ENCODE data around the gene FOXJ3. TPM values are rescaled to one million over a fixed set of nuclear protein-coding genes. Genes with fewer than 3 reads are reported as not detected.

FOXJ3 gene
- total RNA-seq, 1 experiment from 2014 or later = 42.2 TPM

- POLR2A ChIA-PET = interaction anchor here (1.1 kb wide), 1 partner anchor 10 kb away, joined by 8 read pairs; no protein-coding TSS in a partner anchor
- no TSS peak for BruUV-seq (replicated peaks)
- H3K9me3 Mint-ChIP-seq (ENCODE audit: unreplicated experiment) = peaks cover 17% of the 10 kb centered on the region
- H3K4me1 Mint-ChIP-seq (ENCODE audit: insufficient read depth, unreplicated experiment) = peaks cover 17% of the 10 kb centered on the region
- no peak for TF ChIP-seq CTCF (IDR thresholded peaks at IDR 0.05; ENCODE audit: unreplicated experiment)
- intact Hi-C loops (cut with micrococcal nuclease) = no loop called here
- no peaks in the 10 kb centered on the region for H3K36me3 Mint-ChIP-seq (ENCODE audit: insufficient read depth, unreplicated experiment)
- H3K27ac Mint-ChIP-seq (ENCODE audit: low read depth, unreplicated experiment) = no peak overlapping the region
- H3K27me3 Mint-ChIP-seq (ENCODE audit: insufficient read depth, unreplicated experiment) = peaks cover 30% of the 10 kb centered on the region
- no peak for DNase-seq (ENCODE audit: unreplicated experiment)
- H3K4me3 Mint-ChIP-seq (ENCODE audit: unreplicated experiment) = no peak overlapping the region
- CTCF ChIA-PET = interaction anchor here (1.8 to 3.1 kb wide), 2 partner anchors 10 to 16 kb away, joined by 10 to 22 read pairs; no protein-coding TSS in a partner anchor
These were observed 171.9 kb downstream of the FOXJ3 start for GRCh38 chr1:42163114-42163513.

- no peak overlapping the region for H3K27ac Mint-ChIP-seq (ENCODE audit: low read depth, unreplicated experiment)
- POLR2A ChIA-PET = interaction anchor here (0.7 kb wide), 1 partner anchor 167 kb away, joined by 3 read pairs; no protein-coding TSS in a partner anchor
- no peak overlapping the region for H3K4me3 Mint-ChIP-seq (ENCODE audit: unreplicated experiment)
- no peak for DNase-seq (ENCODE audit: unreplicated experiment)
- no peaks in the 10 kb centered on the region for H3K36me3 Mint-ChIP-seq (ENCODE audit: insufficient read depth, unreplicated experiment)
- H3K27me3 Mint-ChIP-seq (ENCODE audit: insufficient read depth, unreplicated experiment) = peaks cover 30% of the 10 kb centered on the region
- intact Hi-C loops (cut with micrococcal nuclease) = no loop called here
- no TSS peak for BruUV-seq (replicated peaks)
- CTCF ChIA-PET = interaction anchor here (0.6 to 3.1 kb wide), 3 partner anchors 11 to 14 kb away, joined by 3 to 22 read pairs (median 4); no protein-coding TSS in a partner anchor
- H3K9me3 Mint-ChIP-seq (ENCODE audit: unreplicated experiment) = peaks cover 17% of the 10 kb centered on the region
- H3K4me1 Mint-ChIP-seq (ENCODE audit: insufficient read depth, unreplicated experiment) = peaks cover 17% of the 10 kb centered on the region
- TF ChIP-seq CTCF (IDR thresholded peaks at IDR 0.05; ENCODE audit: unreplicated experiment) = no peak
These were observed 172.9 kb downstream of the FOXJ3 start for GRCh38 chr1:42162181-42162580.

GRCh38 chr1:42158189-42158588 lies 176.8 kb downstream of the FOXJ3 start:
- no TSS peak for BruUV-seq (replicated peaks)
- Mint-ChIP-seq H3K27me3 (ENCODE audit: insufficient read depth, unreplicated experiment) (peaks cover 30% of the 10 kb centered on the region), H3K4me3 (ENCODE audit: unreplicated experiment) (no peak overlapping the region), H3K36me3 (ENCODE audit: insufficient read depth, unreplicated experiment) (no peaks in the 10 kb centered on the region), H3K4me1 (ENCODE audit: insufficient read depth, unreplicated experiment) (no peaks in the 10 kb centered on the region), H3K27ac (ENCODE audit: low read depth, unreplicated experiment) (no peak overlapping the region), H3K9me3 (ENCODE audit: unreplicated experiment) (peaks cover 17% of the 10 kb centered on the region)
- intact Hi-C loops (cut with micrococcal nuclease) = no loop called here
- CTCF ChIA-PET = interaction anchor here (0.6 to 3.1 kb wide), 3 partner anchors 15 to 175 kb away, joined by 3 to 17 read pairs (median 3); no protein-coding TSS in a partner anchor
- POLR2A ChIA-PET = no interaction called here
- no peak for DNase-seq (ENCODE audit: unreplicated experiment)
- no peak for TF ChIP-seq CTCF (IDR thresholded peaks at IDR 0.05; ENCODE audit: unreplicated experiment)

GRCh38 chr1:42157667-42158066 lies 177.4 kb downstream of the FOXJ3 start:
- no peak for DNase-seq (ENCODE audit: unreplicated experiment)
- ChIA-PET CTCF (interaction anchor here (0.6 to 4.5 kb wide), 3 partner anchors 16 to 175 kb away, joined by 3 to 26 read pairs (median 3); no protein-coding TSS in a partner anchor), POLR2A (no interaction called here)

More at GRCh38 chr1:42157667-42158066, 177.4 kb downstream of the FOXJ3 start:
- Mint-ChIP-seq H3K36me3 (ENCODE audit: insufficient read depth, unreplicated experiment) (no peaks in the 10 kb centered on the region), H3K27me3 (ENCODE audit: insufficient read depth, unreplicated experiment) (peaks cover 30% of the 10 kb centered on the region), H3K4me3 (ENCODE audit: unreplicated experiment) (no peak overlapping the region), H3K9me3 (ENCODE audit: unreplicated experiment) (peaks cover 17% of the 10 kb centered on the region), H3K4me1 (ENCODE audit: insufficient read depth, unreplicated experiment) (no peaks in the 10 kb centered on the region), H3K27ac (ENCODE audit: low read depth, unreplicated experiment) (no peak overlapping the region)
- intact Hi-C loops (cut with micrococcal nuclease) = no loop called here
- TF ChIP-seq CTCF (IDR thresholded peaks at IDR 0.05; ENCODE audit: unreplicated experiment) = no peak
- BruUV-seq (replicated peaks) = no TSS peak
